Measurements from ENCODE around the gene PRUNE2.

The PRUNE2 gene

DNA sequence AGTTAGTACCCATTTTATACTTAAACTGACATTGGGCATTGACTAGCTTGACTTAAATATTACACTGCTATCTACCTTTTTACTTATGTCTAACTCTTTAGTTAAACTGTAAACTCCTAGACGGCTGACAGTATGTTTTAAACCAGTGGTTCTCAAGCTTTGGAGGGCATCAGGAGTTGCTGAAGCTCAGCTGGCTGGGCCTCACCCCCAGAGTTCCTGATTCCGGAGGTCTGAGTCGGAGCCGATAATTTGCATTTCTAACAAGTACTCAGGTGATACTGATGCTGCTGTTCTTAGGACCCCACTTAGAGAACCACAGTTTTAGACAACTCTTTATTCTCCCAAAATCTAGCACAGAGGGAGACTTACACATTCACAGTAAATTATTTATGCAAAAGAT lies 205.0 kb downstream of the PRUNE2 start:
- no peaks in the 10 kb centered on the region for H3K9me3 ChIP-seq (ENCODE audit: insufficient read depth, low read length)
- H3K4me2 ChIP-seq (ENCODE audit: low read depth, low read length, poor library complexity, severe bottlenecking), result no peak overlapping the region
- no peaks in the 10 kb centered on the region for H3K36me3 ChIP-seq (ENCODE audit: low read length)
- no peak overlapping the region for H3K9ac ChIP-seq (ENCODE audit: low read length)
- H3F3A ChIP-seq (ENCODE audit: insufficient read depth), result no peaks in the 10 kb centered on the region
- no peak overlapping the region for H3K27ac ChIP-seq (ENCODE audit: low read depth, low read length)
- no peaks in the 10 kb centered on the region for H3K79me2 ChIP-seq (ENCODE audit: insufficient read depth, low read length)
- no peak overlapping the region for H2AFZ ChIP-seq (ENCODE audit: low read depth, low read length, severe bottlenecking)
- H3K4me3 ChIP-seq (ENCODE audit: insufficient read depth, low read length, poor library complexity, severe bottlenecking), result no peak overlapping the region
- no peaks in the 10 kb centered on the region for H3K27me3 ChIP-seq (ENCODE audit: low read length)
- TF ChIP-seq EZH2phosphoT487 (conservative IDR thresholded peaks at IDR 0.05; ENCODE audit: low read length), result no peak
- TF ChIP-seq, protein P1, sequence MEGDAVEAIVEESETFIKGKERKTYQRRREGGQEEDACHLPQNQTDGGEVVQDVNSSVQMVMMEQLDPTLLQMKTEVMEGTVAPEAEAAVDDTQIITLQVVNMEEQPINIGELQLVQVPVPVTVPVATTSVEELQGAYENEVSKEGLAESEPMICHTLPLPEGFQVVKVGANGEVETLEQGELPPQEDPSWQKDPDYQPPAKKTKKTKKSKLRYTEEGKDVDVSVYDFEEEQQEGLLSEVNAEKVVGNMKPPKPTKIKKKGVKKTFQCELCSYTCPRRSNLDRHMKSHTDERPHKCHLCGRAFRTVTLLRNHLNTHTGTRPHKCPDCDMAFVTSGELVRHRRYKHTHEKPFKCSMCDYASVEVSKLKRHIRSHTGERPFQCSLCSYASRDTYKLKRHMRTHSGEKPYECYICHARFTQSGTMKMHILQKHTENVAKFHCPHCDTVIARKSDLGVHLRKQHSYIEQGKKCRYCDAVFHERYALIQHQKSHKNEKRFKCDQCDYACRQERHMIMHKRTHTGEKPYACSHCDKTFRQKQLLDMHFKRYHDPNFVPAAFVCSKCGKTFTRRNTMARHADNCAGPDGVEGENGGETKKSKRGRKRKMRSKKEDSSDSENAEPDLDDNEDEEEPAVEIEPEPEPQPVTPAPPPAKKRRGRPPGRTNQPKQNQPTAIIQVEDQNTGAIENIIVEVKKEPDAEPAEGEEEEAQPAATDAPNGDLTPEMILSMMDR (IDR thresholded peaks at IDR 0.05; ENCODE audit: insufficient read depth, low read length, poor library complexity, severe bottlenecking), result no peak
- no peaks in the 10 kb centered on the region for H4K20me1 ChIP-seq (ENCODE audit: low read depth, low read length)
- no peaks in the 10 kb centered on the region for H3K9me2 ChIP-seq (replicated peaks; ENCODE audit: insufficient read depth, low read length)

DNA sequence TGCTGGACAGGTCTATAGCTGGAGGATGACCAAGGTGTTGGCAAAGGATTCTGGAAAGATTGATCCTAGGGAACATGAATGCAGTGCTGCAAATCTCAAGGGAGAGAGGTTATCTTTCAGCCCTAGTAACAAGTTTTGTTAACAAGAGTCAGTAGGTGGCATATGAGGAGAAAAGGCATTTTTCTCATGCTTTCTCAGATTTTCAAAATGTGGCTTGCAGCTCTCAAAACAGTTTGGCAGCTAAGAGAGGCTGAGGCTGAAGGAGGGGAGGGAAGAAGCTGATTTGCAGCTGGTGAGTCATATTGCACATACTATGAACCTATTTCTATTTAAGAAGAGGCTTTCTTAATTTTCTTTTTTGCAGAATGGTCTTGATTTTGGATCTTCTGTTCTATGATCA lies 205.9 kb downstream of the PRUNE2 start:
- no peak overlapping the region for H3K27ac ChIP-seq (ENCODE audit: low read depth, low read length)
- no peak for TF ChIP-seq EZH2phosphoT487 (conservative IDR thresholded peaks at IDR 0.05; ENCODE audit: low read length)
- TF ChIP-seq, protein P1 (IDR thresholded peaks at IDR 0.05; ENCODE audit: insufficient read depth, low read length, poor library complexity, severe bottlenecking), result no peak
- no peaks in the 10 kb centered on the region for H3F3A ChIP-seq (ENCODE audit: insufficient read depth)
- H3K4me2 ChIP-seq (ENCODE audit: low read depth, low read length, poor library complexity, severe bottlenecking), result no peak overlapping the region
- H3K36me3 ChIP-seq (ENCODE audit: low read length), result no peaks in the 10 kb centered on the region
- no peaks in the 10 kb centered on the region for H3K27me3 ChIP-seq (ENCODE audit: low read length)
- no peaks in the 10 kb centered on the region for H3K9me3 ChIP-seq (ENCODE audit: insufficient read depth, low read length)
- H2AFZ ChIP-seq (ENCODE audit: low read depth, low read length, severe bottlenecking), result no peak overlapping the region
- no peaks in the 10 kb centered on the region for H3K9me2 ChIP-seq (replicated peaks; ENCODE audit: insufficient read depth, low read length)
- H4K20me1 ChIP-seq (ENCODE audit: low read depth, low read length), result no peaks in the 10 kb centered on the region
- no peak overlapping the region for H3K9ac ChIP-seq (ENCODE audit: low read length)
- H3K4me3 ChIP-seq (ENCODE audit: insufficient read depth, low read length, poor library complexity, severe bottlenecking), result no peak overlapping the region
- no peaks in the 10 kb centered on the region for H3K79me2 ChIP-seq (ENCODE audit: insufficient read depth, low read length)

DNA sequence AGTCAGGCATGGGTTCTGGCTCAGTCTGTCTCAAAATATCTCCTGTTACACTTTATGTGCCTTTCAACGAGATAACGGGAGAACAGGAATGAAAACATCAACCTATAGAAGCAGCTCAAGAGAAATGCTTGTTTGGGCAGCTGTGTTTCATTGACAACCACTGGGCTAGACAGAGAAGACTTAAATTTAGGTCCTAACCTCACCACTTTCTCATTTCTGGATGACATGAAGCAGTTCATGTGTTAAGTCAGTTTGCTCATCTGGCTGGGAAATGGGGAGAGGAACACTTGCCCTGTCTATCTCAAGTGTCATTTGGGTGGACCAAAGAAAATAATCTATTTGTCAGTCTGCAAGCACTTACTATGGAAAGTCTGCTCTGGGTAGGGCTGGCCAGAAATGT lies 208.4 kb downstream of the PRUNE2 start:
- TF ChIP-seq EZH2phosphoT487 (conservative IDR thresholded peaks at IDR 0.05; ENCODE audit: low read length), result no peak
- TF ChIP-seq, protein P1 (IDR thresholded peaks at IDR 0.05; ENCODE audit: insufficient read depth, low read length, poor library complexity, severe bottlenecking), result no peak

More for the DNA sequence above, 208.4 kb downstream of the PRUNE2 start:
- H3K79me2 ChIP-seq (ENCODE audit: insufficient read depth, low read length), result no peaks in the 10 kb centered on the region
- H3K36me3 ChIP-seq (ENCODE audit: low read length), result no peaks in the 10 kb centered on the region
- no peaks in the 10 kb centered on the region for H3K9me3 ChIP-seq (ENCODE audit: insufficient read depth, low read length)
- H3F3A ChIP-seq (ENCODE audit: insufficient read depth), result no peaks in the 10 kb centered on the region
- H3K9me2 ChIP-seq (replicated peaks; ENCODE audit: insufficient read depth, low read length), result no peaks in the 10 kb centered on the region
- no peak overlapping the region for H3K27ac ChIP-seq (ENCODE audit: low read depth, low read length)
- H3K4me3 ChIP-seq (ENCODE audit: insufficient read depth, low read length, poor library complexity, severe bottlenecking), result no peak overlapping the region
- H3K27me3 ChIP-seq (ENCODE audit: low read length), result no peaks in the 10 kb centered on the region
- H3K4me2 ChIP-seq (ENCODE audit: low read depth, low read length, poor library complexity, severe bottlenecking), result no peak overlapping the region
- no peak overlapping the region for H2AFZ ChIP-seq (ENCODE audit: low read depth, low read length, severe bottlenecking)
- H4K20me1 ChIP-seq (ENCODE audit: low read depth, low read length), result no peaks in the 10 kb centered on the region
- H3K9ac ChIP-seq (ENCODE audit: low read length), result no peak overlapping the region
